ENCODE results near the gene NHLRC4. TPM values are rescaled to one million over a fixed set of nuclear protein-coding genes. Genes with fewer than 3 reads are reported as not detected.
A peak's percentile ranks its signal among the peaks of the same experiment; 100 is the strongest.

The NHLRC4 gene
- total RNA-seq, 3 donors from 2014 or later, result 0.26 to 0.82 (median 0.36) TPM

DNA sequence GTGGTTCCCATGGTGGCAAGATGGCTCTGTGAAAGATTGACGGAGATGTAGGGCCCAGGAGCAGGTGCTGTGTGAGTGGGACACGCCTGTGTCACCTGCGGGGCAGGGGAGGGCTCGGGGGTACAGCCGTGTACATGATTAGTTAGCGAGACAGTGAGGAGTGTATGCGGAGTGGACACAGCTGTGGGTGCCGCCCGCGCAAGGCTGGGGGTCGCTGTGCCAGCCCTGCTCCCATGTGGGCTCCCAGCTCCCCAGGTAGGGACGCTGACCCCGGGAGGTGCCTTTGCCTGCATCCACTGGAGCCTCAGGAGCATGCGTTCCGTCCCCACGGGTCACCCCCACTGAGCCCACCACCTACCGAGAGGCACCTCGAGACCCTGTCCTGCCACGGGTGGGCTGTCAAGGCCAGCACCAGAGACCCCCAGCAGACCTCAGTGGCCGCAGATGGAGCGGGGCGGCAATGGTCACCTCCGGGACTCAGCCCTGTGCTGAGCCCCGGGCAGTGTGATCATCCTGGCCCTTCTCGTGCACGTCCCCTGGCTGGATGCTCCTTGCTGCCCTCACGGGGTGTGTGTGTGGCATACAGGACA lies 31.9 kb upstream of the NHLRC4 start:
- Histone ChIP-seq H3K36me3 (ENCODE audit: low read depth) (no peaks in the 10 kb centered on the region), H3K4me3 (no peak overlapping the region), H3K4me1 (ENCODE audit: low read depth) (peaks cover 31% of the 10 kb centered on the region), H3K9me3 (no peaks in the 10 kb centered on the region)
- ATAC-seq (no peak), DNase-seq (peak in 1 of 3 donors; percentile 17)
- intact Hi-C loops (cut with DNase I, micrococcal nuclease), result no loop called here
- TF ChIP-seq, protein P1, sequence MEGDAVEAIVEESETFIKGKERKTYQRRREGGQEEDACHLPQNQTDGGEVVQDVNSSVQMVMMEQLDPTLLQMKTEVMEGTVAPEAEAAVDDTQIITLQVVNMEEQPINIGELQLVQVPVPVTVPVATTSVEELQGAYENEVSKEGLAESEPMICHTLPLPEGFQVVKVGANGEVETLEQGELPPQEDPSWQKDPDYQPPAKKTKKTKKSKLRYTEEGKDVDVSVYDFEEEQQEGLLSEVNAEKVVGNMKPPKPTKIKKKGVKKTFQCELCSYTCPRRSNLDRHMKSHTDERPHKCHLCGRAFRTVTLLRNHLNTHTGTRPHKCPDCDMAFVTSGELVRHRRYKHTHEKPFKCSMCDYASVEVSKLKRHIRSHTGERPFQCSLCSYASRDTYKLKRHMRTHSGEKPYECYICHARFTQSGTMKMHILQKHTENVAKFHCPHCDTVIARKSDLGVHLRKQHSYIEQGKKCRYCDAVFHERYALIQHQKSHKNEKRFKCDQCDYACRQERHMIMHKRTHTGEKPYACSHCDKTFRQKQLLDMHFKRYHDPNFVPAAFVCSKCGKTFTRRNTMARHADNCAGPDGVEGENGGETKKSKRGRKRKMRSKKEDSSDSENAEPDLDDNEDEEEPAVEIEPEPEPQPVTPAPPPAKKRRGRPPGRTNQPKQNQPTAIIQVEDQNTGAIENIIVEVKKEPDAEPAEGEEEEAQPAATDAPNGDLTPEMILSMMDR (IDR thresholded peaks at IDR 0.05), result no peak

DNA sequence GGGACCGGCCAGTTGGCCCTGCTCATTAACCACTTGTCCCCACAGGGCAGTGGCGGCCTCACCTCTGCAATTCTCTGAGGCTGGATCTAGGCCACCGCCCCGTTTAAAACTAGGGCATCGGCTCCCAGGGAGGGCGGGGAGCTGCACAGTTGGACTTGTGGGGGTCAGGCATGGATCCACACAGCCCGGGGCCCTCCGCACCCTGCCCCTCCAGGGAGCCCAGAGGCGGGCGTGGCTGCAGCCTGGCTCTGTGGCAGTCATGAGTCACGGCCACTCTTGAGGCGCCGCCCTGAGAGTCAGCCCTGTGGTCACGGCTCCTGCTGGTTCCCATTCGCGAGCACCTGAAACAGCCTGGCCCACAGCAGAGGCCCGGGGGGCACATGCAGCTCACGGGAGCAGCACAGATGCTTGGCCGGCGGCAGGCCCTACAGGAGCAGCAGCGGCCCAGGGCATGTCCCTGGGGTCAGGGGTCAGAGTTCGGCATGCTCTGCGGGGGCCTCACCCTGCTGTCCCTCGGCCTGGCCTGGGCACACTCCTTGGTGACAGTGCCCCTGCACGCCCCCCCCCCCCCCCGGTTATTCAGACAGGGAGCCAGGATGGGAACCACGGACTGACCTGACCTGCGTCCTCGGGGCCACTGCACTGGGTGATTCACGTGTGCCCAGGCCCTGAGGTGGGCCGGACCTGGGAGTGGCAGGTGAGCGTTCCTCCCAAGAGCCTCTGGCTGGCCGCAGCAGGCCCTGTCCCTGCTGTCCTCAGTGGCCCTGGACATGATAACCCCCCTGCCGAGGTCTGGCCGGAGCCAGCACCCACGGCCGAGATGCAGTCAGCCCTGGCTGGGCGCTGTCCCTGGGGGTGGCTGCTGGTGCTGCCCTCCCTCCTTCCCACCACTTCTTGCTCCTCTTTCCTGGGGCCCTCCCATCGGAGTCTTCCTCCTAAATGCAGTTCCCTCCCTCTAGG lies 31.1 kb upstream of the NHLRC4 start:
- H3K9me3 ChIP-seq, result no peaks in the 10 kb centered on the region
- peak; percentile 81 for ATAC-seq
- intact Hi-C loops (cut with DNase I, micrococcal nuclease), result no loop called here
- H3K4me3 ChIP-seq, result no peak overlapping the region
- TF ChIP-seq, protein P1 (IDR thresholded peaks at IDR 0.05), result no peak
- no peaks in the 10 kb centered on the region for H3K36me3 ChIP-seq (ENCODE audit: low read depth)
- DNase-seq, result peak; percentile 81 to 90 (median 89)
- peaks cover 24% of the 10 kb centered on the region for H3K4me1 ChIP-seq (ENCODE audit: low read depth)

DNA sequence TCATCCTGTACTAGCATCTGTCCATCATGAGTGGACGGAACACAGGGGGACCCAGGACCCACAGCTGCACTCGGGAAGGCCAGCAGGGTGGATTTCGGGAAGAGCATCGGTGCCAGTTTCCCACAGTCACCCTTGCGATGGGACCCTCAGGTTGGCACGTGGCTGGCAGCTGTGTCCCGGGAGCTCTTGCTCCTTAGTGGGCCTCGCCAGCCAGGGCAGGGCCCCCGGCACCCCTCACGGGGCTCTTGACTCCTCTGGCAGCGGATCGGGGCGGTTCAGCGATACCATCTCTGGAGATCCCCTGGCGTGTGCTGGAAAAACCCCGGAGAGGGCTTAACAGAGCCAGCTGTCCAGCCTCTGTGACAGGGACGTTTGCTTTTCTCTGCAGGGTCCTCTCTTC lies 30.1 kb upstream of the NHLRC4 start:
- intact Hi-C loops (cut with DNase I, micrococcal nuclease), result no loop called here
- TF ChIP-seq, protein P1 (IDR thresholded peaks at IDR 0.05), result no peak
- H3K4me3 ChIP-seq, result no peak overlapping the region
- H3K36me3 ChIP-seq (ENCODE audit: low read depth), result no peaks in the 10 kb centered on the region
- DNase-seq, result no peak
- no peak for ATAC-seq
- H3K9me3 ChIP-seq, result no peaks in the 10 kb centered on the region
- H3K4me1 ChIP-seq (ENCODE audit: low read depth), result peaks cover 24% of the 10 kb centered on the region

DNA sequence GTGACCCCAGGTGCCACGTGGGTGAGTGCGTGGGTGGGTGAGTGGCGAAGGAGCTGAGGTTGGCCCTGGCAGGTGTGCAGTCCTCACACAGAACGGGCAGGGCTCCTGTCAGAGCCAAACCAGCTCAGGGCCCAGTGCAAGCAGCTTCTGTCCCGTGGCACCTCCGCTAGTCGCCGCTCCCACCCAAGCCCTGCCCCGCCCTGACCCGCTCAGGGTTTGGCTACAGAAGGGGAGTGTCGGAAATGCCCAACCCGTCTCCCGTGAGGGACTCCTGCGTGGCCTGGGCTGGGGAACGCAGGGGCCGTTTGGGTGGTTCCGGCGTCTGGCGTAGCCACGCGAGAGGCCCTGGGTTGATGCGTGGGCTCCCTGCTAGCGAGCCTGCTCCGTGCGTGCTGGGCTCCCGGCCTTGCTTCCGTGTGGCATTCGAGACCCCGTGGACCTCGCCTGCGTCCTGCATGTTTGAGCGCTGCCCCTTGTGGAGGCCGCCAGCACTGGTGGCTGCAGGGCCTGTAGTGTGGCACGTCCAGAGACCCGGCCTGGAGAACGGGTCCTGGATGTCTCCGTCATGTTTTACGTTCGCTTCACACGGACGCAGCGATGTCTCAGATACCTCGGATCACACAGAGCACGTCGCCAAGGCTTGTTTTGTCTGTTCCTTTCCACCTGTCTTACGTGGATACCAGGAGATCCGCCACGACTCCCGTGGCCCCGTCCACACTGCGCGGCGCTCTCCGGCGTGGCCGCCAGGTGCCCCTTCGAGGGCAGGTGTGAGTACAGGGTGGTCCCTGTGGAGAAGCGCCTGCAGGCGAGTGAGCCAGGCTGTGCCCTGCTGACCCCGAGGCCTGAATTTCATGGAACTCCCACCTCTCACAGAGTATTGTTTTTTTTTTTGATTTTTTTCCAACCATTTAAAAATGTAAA lies 29.1 kb upstream of the NHLRC4 start:
- TF ChIP-seq, protein P1 (IDR thresholded peaks at IDR 0.05), result no peak
- intact Hi-C loops (cut with DNase I, micrococcal nuclease), result no loop called here
- no peaks in the 10 kb centered on the region for H3K36me3 ChIP-seq (ENCODE audit: low read depth)
- no peak for ATAC-seq
- H3K4me1 ChIP-seq (ENCODE audit: low read depth), result peaks cover 24% of the 10 kb centered on the region
- no peak overlapping the region for H3K4me3 ChIP-seq
- no peak for DNase-seq
- H3K9me3 ChIP-seq, result no peaks in the 10 kb centered on the region

DNA sequence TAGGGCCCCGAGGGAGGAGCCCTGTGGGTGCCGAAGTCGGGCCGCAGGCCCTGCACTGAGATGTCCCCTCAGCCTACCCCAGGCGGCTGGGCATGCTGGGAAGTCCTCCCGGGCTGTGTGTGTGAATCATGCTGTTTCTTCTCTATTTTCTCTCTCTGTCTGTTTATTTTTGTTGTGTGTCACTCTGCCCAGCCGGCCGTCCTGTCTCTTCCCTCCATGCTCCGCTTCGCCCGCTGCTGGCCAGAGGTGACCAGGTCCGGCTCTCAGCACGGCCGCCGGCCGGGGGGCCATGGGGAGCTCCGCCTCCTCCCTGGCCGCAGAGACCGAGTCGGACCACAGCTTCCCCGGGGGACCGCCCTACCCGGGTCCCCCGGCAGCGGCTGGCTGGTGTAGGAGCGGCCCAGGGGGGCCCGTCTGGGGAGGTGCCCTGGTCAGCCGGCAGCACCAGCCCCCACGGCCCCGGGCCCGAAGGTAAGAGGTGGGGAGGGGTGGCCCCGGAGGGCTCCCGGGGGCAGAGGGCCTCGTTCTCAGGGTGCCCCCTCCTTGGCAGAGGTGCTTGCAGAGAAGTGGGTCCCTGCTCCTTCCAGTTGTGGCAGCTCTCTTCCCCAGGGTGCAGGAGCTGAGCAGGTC lies 26.8 kb upstream of the NHLRC4 start:
- no peaks in the 10 kb centered on the region for H3K36me3 ChIP-seq (ENCODE audit: low read depth)

More for the DNA sequence above, 26.8 kb upstream of the NHLRC4 start:
- TF ChIP-seq, protein P1 (IDR thresholded peaks at IDR 0.05), result no peak
- no peak for ATAC-seq
- no peaks in the 10 kb centered on the region for H3K9me3 ChIP-seq
- peaks cover 10% of the 10 kb centered on the region for H3K4me1 ChIP-seq (ENCODE audit: low read depth)
- H3K4me3 ChIP-seq, result no peak overlapping the region
- intact Hi-C loops (cut with DNase I, micrococcal nuclease), result no loop called here
- DNase-seq, result no peak
